CD4-positive, alpha-beta T cell (primary cell): ENCODE measurements around the gene CD6. TPM values are rescaled to one million over a fixed set of nuclear protein-coding genes. Genes with fewer than 3 reads are reported as not detected.

Source experiments
- ATAC-seq: fragments of 200-7000 bp; cut with Tn5 transposase; one replicate; pipeline ENCODE4 v1.10.0; 2022; ENCODE audit warnings: mild to moderate bottlenecking; ENCODE audit not compliant: poor library complexity
- CTCF ChIA-PET: fragments of 350-600 bp; sonication (Branson Sonifier 250); formaldehyde crosslinking; loops from one replicate; lab custom pipeline; 2021; ENCODE audit warnings: antibody characterized with exemption, inconsistent platforms; lab: Charles Lee
- POLR2A ChIA-PET: fragments of 350-600 bp; sonication (Branson Sonifier 250); formaldehyde crosslinking; loops from one replicate; lab custom pipeline; 2021; ENCODE audit warnings: antibody characterized with exemption, inconsistent platforms; lab: Charles Lee
- DNase-seq, 14 experiments: peaks; one replicate each; pipeline ENCODE4 v3.0.0-alpha.2; 2013 to 2020; ENCODE audit warnings: mixed read lengths in 2 of 14
- H3K27ac ChIP-seq, 2 donors: one replicate each; pipeline versions ENCODE4 v1.5.1 to v1.7.0; 2013; ENCODE audit warnings: low read length in 2 of 2, low read depth in 1 of 2, mild to moderate bottlenecking in 1 of 2
- H3K27me3 ChIP-seq, 2 experiments: 1 replicate in 1 of 2; 2 replicates in 1 of 2; pipeline versions ENCODE4 v1.6.1 to v1.7.0; 2013; ENCODE audit warnings: low read length in 2 of 2, control low read depth in 1 of 2, mild to moderate bottlenecking in 1 of 2, moderate library complexity in 1 of 2; ENCODE audit not compliant: insufficient read depth in 2 of 2, control insufficient read depth in 1 of 2
- H3K36me3 ChIP-seq: one replicate; pipeline ENCODE4 v1.6.1; 2013; ENCODE audit warnings: low read length, control low read depth; ENCODE audit not compliant: insufficient read depth
- H3K4me1 ChIP-seq: one replicate; pipeline ENCODE4 v1.6.1; 2013; ENCODE audit warnings: low read length, control low read depth; ENCODE audit not compliant: insufficient read depth
- H3K4me3 ChIP-seq: one replicate; pipeline ENCODE4 v1.5.1; 2013; ENCODE audit warnings: mild to moderate bottlenecking, low read length, moderate library complexity
- H3K9me3 ChIP-seq, 2 experiments: 1 replicate in 1 of 2; 2 replicates in 1 of 2; pipeline versions ENCODE4 v1.6.1 to v1.7.0; 2013; ENCODE audit warnings: low read length in 2 of 2, mild to moderate bottlenecking in 2 of 2, control low read depth in 1 of 2, moderate library complexity in 1 of 2; ENCODE audit not compliant: control insufficient read depth in 1 of 2, insufficient read depth in 1 of 2
- H3K27ac Mint-ChIP-seq: one replicate; pipeline ENCODE4 v1.8.0; 2020; ENCODE audit warnings: mixed read lengths
- H3K27me3 Mint-ChIP-seq: one replicate; pipeline ENCODE4 v1.8.0; 2021; ENCODE audit warnings: mixed read lengths
- H3K36me3 Mint-ChIP-seq: one replicate; pipeline ENCODE4 v1.8.0; 2021; ENCODE audit warnings: low read depth, mixed read lengths
- H3K4me1 Mint-ChIP-seq: one replicate; pipeline ENCODE4 v1.8.0; 2021; ENCODE audit warnings: low read depth, mixed read lengths
- H3K4me3 Mint-ChIP-seq: one replicate; pipeline ENCODE4 v1.8.0; 2020; ENCODE audit warnings: mild to moderate bottlenecking, mixed read lengths
- H3K9me3 Mint-ChIP-seq: one replicate; pipeline ENCODE4 v1.8.0; 2020; ENCODE audit warnings: mixed read lengths
- intact Hi-C, 2 experiments: fragments of 100-400 bp; cut with DNase I in 1 of 2; cut with micrococcal nuclease in 1 of 2; formaldehyde crosslinking; loops; one replicate each; pipeline versions ENCODE4 v1.15.1 to v1.9.0; 2023 to 2025; cut with DNase I, micrococcal nuclease
- total RNA-seq, 174 experiments: library from RNA in 2 of 174; stranded (reverse) in 2 of 174; gene quantifications; one replicate each; pipeline ENCODE4 v1.2.3 and lab custom pipeline; 2021 to 2026
- TF ChIP-seq, protein P1 (sequence below): fragments of 200-600 bp; IDR thresholded peaks from one replicate; pipeline ENCODE4 v1.8.0; 2022; ENCODE audit warnings: antibody characterized with exemption, mild to moderate bottlenecking

Gene CD6
- total RNA-seq, 2 experiments from 2014 or later = 814 to 827 TPM

- CTCF ChIA-PET = no interaction called here
- Histone ChIP-seq H3K9me3 (no peaks in the 10 kb centered on the region), H3K27me3 (peaks cover 0 to 13% of the 10 kb centered on the region in 2 experiments), H3K27ac (no peak overlapping the region), H3K4me3 (no peak overlapping the region), H3K36me3 (no peaks in the 10 kb centered on the region), H3K4me1 (peaks cover 29% of the 10 kb centered on the region)
- peaks cover 8% of the 10 kb centered on the region for H3K27me3 Mint-ChIP-seq
- TF ChIP-seq, protein P1, sequence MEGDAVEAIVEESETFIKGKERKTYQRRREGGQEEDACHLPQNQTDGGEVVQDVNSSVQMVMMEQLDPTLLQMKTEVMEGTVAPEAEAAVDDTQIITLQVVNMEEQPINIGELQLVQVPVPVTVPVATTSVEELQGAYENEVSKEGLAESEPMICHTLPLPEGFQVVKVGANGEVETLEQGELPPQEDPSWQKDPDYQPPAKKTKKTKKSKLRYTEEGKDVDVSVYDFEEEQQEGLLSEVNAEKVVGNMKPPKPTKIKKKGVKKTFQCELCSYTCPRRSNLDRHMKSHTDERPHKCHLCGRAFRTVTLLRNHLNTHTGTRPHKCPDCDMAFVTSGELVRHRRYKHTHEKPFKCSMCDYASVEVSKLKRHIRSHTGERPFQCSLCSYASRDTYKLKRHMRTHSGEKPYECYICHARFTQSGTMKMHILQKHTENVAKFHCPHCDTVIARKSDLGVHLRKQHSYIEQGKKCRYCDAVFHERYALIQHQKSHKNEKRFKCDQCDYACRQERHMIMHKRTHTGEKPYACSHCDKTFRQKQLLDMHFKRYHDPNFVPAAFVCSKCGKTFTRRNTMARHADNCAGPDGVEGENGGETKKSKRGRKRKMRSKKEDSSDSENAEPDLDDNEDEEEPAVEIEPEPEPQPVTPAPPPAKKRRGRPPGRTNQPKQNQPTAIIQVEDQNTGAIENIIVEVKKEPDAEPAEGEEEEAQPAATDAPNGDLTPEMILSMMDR = no peak
- no peaks in the 10 kb centered on the region for H3K9me3 Mint-ChIP-seq
- H3K4me3 Mint-ChIP-seq = peak overlapping the region; percentile 60
- no peak for DNase-seq
- peaks cover 22% of the 10 kb centered on the region for H3K4me1 Mint-ChIP-seq
- POLR2A ChIA-PET = no interaction called here
- intact Hi-C loops = no loop called here
- H3K27ac Mint-ChIP-seq = no peak overlapping the region
- H3K36me3 Mint-ChIP-seq = peaks cover 5% of the 10 kb centered on the region
- no peak for ATAC-seq
Measured at GRCh38 chr11:60948250-60948649, 23.2 kb upstream of the CD6 start.

DNA sequence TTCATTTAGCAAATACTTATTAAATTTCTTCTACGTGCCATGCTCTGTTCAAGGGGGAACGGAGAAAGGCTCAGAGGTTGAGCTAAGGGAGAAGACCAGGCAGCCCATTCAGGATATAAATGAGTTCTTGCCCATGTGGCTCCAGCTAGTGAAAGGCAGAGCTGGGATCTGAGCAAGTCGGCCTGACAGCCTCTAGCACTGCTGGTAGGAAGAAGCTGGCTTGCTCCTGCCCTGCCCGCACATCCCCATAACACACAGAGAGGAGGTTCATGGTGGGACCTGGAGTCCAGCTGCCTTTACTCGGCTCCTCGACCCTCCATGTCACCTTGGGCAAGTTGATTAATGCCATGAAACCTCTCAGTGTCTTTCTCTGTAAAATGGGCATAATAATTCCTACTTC is 21.5 kb upstream of the CD6 start:
- H3K4me3 Mint-ChIP-seq = peak overlapping the region; percentile 71
- peak overlapping the region; percentile 20 for H3K4me3 ChIP-seq
- DNase-seq (no peak), ATAC-seq (no peak)
- no peak overlapping the region for H3K27ac ChIP-seq
- ChIA-PET CTCF (interaction anchor here (1.0 to 1.6 kb wide), 2 partner anchors 11 to 35 kb away, joined by 3 to 5 read pairs; no protein-coding TSS in a partner anchor), POLR2A (interaction anchor here (0.6 to 0.8 kb wide), 3 partner anchors 23 to 152 kb away, joined by 3 to 4 read pairs (median 3); partner anchors contain the start of gene CD5)
- H3K9me3 Mint-ChIP-seq = no peaks in the 10 kb centered on the region
- H3K4me1 Mint-ChIP-seq = peaks cover 30% of the 10 kb centered on the region
- H3K9me3 ChIP-seq = no peaks in the 10 kb centered on the region
- no peaks in the 10 kb centered on the region for H3K36me3 Mint-ChIP-seq
- H3K36me3 ChIP-seq = no peaks in the 10 kb centered on the region
- H3K27me3 Mint-ChIP-seq = peaks cover 8% of the 10 kb centered on the region
- TF ChIP-seq, protein P1 = no peak
- H3K4me1 ChIP-seq = peaks cover 29% of the 10 kb centered on the region
- H3K27me3 ChIP-seq = peaks cover 0 to 13% of the 10 kb centered on the region in 2 experiments
- peak overlapping the region; percentile 15 for H3K27ac Mint-ChIP-seq
- intact Hi-C loops = loop anchor here in 1 of 2 experiments (5.0 kb wide), 1 partner anchor 33 kb away; no protein-coding TSS in a partner anchor

GRCh38 chr11:60950933-60951605 is 20.4 kb upstream of the CD6 start:
- no peaks in the 10 kb centered on the region for H3K9me3 ChIP-seq
- POLR2A ChIA-PET = interaction anchor here (0.6 kb wide), 1 partner anchor 21 kb away, joined by 4 read pairs; the partner anchor contains the start of gene CD6
- peak overlapping the region; percentile 51 for H3K4me3 ChIP-seq
- Mint-ChIP-seq H3K4me1 (peaks cover 35% of the 10 kb centered on the region), H3K27me3 (peaks cover 8% of the 10 kb centered on the region), H3K36me3 (no peaks in the 10 kb centered on the region), H3K9me3 (no peaks in the 10 kb centered on the region), H3K4me3 (no peak overlapping the region), H3K27ac (no peak overlapping the region)
- intact Hi-C loops = loop anchor here in 1 of 2 experiments (5.0 kb wide), 1 partner anchor 34 kb away; no protein-coding TSS in a partner anchor
- DNase-seq (peak in 7 of 14 experiments; percentile 22 to 67 (median 52)), ATAC-seq (peak; percentile 33)
- H3K4me1 ChIP-seq = peaks cover 29% of the 10 kb centered on the region
- no peak overlapping the region for H3K27ac ChIP-seq
- peaks cover 0 to 13% of the 10 kb centered on the region in 2 experiments for H3K27me3 ChIP-seq
- H3K36me3 ChIP-seq = no peaks in the 10 kb centered on the region
- TF ChIP-seq, protein P1 = no peak
- CTCF ChIA-PET = no interaction called here
